HepG2 (cell line): Measurements from ENCODE around the gene GREM2. TPM values are rescaled to one million over a fixed set of nuclear protein-coding genes. Genes with fewer than 3 reads are reported as not detected.

Experiments used
- KIAA2018 ChIP-seq: sonication (generic); formaldehyde crosslinking; IDR thresholded peaks from 2 replicates; pipeline ENCODE4 v1.5.0; 2020; ENCODE audit warnings: mild to moderate bottlenecking, missing genetic modification reagents, borderline replicate concordance
- NFE2L1 ChIP-seq: sonication (generic); formaldehyde crosslinking; IDR thresholded peaks from 2 replicates; pipeline ENCODE4 v1.4.0; 2020; ENCODE audit warnings: missing genetic modification reagents, mild to moderate bottlenecking, borderline replicate concordance
- PRDM10 ChIP-seq: sonication (generic); formaldehyde crosslinking; IDR thresholded peaks from 2 replicates; pipeline ENCODE4 v1.4.0; 2020; ENCODE audit warnings: low read depth, missing genetic modification reagents
- ZFYVE20 ChIP-seq: sonication (generic); formaldehyde crosslinking; IDR thresholded peaks from 2 replicates; pipeline ENCODE4 v1.8.0; 2023; ENCODE audit warnings: low read depth, mild to moderate bottlenecking, moderate library complexity, missing genetic modification reagents, borderline replicate concordance
- polyA plus RNA-seq, 8 experiments: library from polyadenylated mRNA; depleted of rRNA in 3 of 8; stranded (reverse) in 7 of 8; unstranded in 1 of 8; fragments of >200 nt; fragmentation: Illumina TruSeq in 4 of 8; extraction: Trizol in 4 of 8; gene quantifications; 2 replicates each; pipeline versions ENCODE4 v1.2.1 to v1.2.3, GENCODE V29; 2011 to 2016; ENCODE audit warnings: low read depth in 4 of 8, missing spikeins in 1 of 8, mixed read lengths in 1 of 8; ENCODE audit not compliant: insufficient read depth in 1 of 8
- total RNA-seq, 5 experiments: library from RNA; depleted of rRNA; stranded (reverse); fragments of >200 nt; fragmentation: Illumina TruSeq; extraction: Trizol; gene quantifications; 2 replicates each; pipeline ENCODE4 v1.2.3, GENCODE V29; 2016; ENCODE audit warnings: low read depth in 1 of 5
- TF ChIP-seq, protein P1 (sequence below): sonication (generic); formaldehyde crosslinking; conservative IDR thresholded peaks from 2 replicates; pipeline ENCODE4 v1.4.0; 2020; ENCODE audit warnings: missing genetic modification reagents
- TF ChIP-seq, protein P2 (sequence below): IDR thresholded peaks from 2 replicates; pipeline ENCODE4 v1.6.1; 2018; ENCODE audit warnings: missing genetic modification reagents, mild to moderate bottlenecking, missing compliant biosample characterization
- TF ChIP-seq, protein P3 (sequence below): sonication (generic); formaldehyde crosslinking; IDR thresholded peaks from 2 replicates; pipeline ENCODE4 v1.4.0; 2020; ENCODE audit warnings: mild to moderate bottlenecking, missing genetic modification reagents

GREM2 gene
- total and polyA plus RNA-seq, 2 of the 13 experiments (the other 11 are each of a cell fraction or from before 2014, with no cell fraction given): 0.07 TPM; not detected in 1

- TF ChIP-seq KIAA2018 (CRISPR knock-in tag) (no peak), PRDM10 (no peak), NFE2L1 (CRISPR knock-in tag) (no peak), ZFYVE20 (CRISPR knock-in tag) (no peak)
- TF ChIP-seq, protein P1, sequence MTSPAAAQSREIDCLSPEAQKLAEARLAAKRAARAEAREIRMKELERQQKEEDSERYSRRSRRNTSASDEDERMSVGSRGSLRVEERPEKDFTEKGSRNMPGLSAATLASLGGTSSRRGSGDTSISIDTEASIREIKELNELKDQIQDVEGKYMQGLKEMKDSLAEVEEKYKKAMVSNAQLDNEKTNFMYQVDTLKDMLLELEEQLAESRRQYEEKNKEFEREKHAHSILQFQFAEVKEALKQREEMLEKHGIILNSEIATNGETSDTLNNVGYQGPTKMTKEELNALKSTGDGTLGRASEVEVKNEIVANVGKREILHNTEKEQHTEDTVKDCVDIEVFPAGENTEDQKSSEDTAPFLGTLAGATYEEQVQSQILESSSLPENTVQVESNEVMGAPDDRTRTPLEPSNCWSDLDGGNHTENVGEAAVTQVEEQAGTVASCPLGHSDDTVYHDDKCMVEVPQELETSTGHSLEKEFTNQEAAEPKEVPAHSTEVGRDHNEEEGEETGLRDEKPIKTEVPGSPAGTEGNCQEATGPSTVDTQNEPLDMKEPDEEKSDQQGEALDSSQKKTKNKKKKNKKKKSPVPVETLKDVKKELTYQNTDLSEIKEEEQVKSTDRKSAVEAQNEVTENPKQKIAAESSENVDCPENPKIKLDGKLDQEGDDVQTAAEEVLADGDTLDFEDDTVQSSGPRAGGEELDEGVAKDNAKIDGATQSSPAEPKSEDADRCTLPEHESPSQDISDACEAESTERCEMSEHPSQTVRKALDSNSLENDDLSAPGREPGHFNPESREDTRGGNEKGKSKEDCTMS (CRISPR knock-in tag): no peak
- TF ChIP-seq, protein P2, sequence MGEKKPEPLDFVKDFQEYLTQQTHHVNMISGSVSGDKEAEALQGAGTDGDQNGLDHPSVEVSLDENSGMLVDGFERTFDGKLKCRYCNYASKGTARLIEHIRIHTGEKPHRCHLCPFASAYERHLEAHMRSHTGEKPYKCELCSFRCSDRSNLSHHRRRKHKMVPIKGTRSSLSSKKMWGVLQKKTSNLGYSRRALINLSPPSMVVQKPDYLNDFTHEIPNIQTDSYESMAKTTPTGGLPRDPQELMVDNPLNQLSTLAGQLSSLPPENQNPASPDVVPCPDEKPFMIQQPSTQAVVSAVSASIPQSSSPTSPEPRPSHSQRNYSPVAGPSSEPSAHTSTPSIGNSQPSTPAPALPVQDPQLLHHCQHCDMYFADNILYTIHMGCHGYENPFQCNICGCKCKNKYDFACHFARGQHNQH (CRISPR knock-in tag): no peak
- TF ChIP-seq, protein P3, sequence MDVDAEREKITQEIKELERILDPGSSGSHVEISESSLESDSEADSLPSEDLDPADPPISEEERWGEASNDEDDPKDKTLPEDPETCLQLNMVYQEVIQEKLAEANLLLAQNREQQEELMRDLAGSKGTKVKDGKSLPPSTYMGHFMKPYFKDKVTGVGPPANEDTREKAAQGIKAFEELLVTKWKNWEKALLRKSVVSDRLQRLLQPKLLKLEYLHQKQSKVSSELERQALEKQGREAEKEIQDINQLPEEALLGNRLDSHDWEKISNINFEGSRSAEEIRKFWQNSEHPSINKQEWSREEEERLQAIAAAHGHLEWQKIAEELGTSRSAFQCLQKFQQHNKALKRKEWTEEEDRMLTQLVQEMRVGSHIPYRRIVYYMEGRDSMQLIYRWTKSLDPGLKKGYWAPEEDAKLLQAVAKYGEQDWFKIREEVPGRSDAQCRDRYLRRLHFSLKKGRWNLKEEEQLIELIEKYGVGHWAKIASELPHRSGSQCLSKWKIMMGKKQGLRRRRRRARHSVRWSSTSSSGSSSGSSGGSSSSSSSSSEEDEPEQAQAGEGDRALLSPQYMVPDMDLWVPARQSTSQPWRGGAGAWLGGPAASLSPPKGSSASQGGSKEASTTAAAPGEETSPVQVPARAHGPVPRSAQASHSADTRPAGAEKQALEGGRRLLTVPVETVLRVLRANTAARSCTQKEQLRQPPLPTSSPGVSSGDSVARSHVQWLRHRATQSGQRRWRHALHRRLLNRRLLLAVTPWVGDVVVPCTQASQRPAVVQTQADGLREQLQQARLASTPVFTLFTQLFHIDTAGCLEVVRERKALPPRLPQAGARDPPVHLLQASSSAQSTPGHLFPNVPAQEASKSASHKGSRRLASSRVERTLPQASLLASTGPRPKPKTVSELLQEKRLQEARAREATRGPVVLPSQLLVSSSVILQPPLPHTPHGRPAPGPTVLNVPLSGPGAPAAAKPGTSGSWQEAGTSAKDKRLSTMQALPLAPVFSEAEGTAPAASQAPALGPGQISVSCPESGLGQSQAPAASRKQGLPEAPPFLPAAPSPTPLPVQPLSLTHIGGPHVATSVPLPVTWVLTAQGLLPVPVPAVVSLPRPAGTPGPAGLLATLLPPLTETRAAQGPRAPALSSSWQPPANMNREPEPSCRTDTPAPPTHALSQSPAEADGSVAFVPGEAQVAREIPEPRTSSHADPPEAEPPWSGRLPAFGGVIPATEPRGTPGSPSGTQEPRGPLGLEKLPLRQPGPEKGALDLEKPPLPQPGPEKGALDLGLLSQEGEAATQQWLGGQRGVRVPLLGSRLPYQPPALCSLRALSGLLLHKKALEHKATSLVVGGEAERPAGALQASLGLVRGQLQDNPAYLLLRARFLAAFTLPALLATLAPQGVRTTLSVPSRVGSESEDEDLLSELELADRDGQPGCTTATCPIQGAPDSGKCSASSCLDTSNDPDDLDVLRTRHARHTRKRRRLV (CRISPR knock-in tag): no peak
Observed at GRCh38 chr1:240468656-240469055, 143.3 kb downstream of the GREM2 start (continued).
